Upper lobe of left lung (tissue), 4 donors: ENCODE measurements around the gene METRNL.

ENCODE experiments used
- EP300 ChIP-seq, 4 donors: sonication (generic); formaldehyde crosslinking; IDR thresholded peaks; one replicate each; pipeline ENCODE4 v1.5.1; 2017; ENCODE audit warnings: antibody characterized with exemption in 4 of 4, control low read depth in 2 of 4
- POLR2A ChIP-seq, 4 donors: fragments of 450-650 bp; IDR thresholded peaks; one replicate each; pipeline ENCODE4 v1.5.1; 2016 to 2017; ENCODE audit warnings: antibody characterized with exemption in 4 of 4, mild to moderate bottlenecking in 2 of 4
- POLR2AphosphoS5 ChIP-seq, 2 donors: sonication (generic); formaldehyde crosslinking; IDR thresholded peaks; one replicate each; pipeline ENCODE4 v1.5.1; 2017; ENCODE audit warnings: antibody characterized with exemption in 2 of 2
- TF ChIP-seq, protein P1 (sequence below), 6 experiments: fragments of 450-650 bp in 4 of 6; fragments of 200-600 bp in 2 of 6; sonication (generic) in 2 of 6; IDR thresholded peaks; one replicate each; pipeline ENCODE4 v1.5.1; 2016 to 2019; ENCODE audit warnings: antibody characterized with exemption in 6 of 6

DNA sequence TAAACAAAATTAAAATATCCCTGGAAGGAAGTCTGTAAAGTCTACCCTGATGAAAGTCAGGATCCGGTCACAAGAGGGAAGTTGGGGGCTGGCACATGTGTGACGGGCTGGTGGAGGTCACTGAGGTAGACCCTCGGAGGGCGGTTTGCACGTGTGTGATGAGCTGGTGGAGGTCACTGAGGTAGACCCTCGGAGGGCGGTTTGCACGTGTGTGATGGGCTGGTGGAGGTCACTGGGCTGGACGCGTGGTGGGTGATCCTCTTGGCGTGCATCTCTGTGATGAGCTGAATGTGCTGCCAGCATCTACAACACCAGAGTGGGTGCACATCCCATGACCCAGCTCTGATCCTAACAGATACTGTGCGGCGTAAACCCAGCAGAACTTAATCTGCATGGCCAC is 43.7 kb upstream of the METRNL start:
- TF ChIP-seq POLR2A (IDR thresholded peaks at IDR 0.05) (no peak), POLR2AphosphoS5 (IDR thresholded peaks at IDR 0.05) (no peak), EP300 (IDR thresholded peaks at IDR 0.05) (no peak)
- TF ChIP-seq, protein P1, sequence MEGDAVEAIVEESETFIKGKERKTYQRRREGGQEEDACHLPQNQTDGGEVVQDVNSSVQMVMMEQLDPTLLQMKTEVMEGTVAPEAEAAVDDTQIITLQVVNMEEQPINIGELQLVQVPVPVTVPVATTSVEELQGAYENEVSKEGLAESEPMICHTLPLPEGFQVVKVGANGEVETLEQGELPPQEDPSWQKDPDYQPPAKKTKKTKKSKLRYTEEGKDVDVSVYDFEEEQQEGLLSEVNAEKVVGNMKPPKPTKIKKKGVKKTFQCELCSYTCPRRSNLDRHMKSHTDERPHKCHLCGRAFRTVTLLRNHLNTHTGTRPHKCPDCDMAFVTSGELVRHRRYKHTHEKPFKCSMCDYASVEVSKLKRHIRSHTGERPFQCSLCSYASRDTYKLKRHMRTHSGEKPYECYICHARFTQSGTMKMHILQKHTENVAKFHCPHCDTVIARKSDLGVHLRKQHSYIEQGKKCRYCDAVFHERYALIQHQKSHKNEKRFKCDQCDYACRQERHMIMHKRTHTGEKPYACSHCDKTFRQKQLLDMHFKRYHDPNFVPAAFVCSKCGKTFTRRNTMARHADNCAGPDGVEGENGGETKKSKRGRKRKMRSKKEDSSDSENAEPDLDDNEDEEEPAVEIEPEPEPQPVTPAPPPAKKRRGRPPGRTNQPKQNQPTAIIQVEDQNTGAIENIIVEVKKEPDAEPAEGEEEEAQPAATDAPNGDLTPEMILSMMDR (IDR thresholded peaks at IDR 0.05), result no peak
